ENCODE measurements around the gene SETD2.

- no peak for TF ChIP-seq YY1 (IDR thresholded peaks at IDR 0.05; ENCODE audit: low read depth)
- TF ChIP-seq CTCF (IDR thresholded peaks at IDR 0.05): no peak
- no peak for TF ChIP-seq TEAD4 (IDR thresholded peaks at IDR 0.05; ENCODE audit: borderline replicate concordance, insufficient read depth)
- TF ChIP-seq GABPA (IDR thresholded peaks at IDR 0.05; ENCODE audit: low read depth): no peak
- no peak for TF ChIP-seq REST (IDR thresholded peaks at IDR 0.05; ENCODE audit: low read depth, low read length)
- TF ChIP-seq FOXM1 (IDR thresholded peaks at IDR 0.05; ENCODE audit: low read depth): no peak
Measured at GRCh38 chr3:46981932-46982471, 181.9 kb downstream of the SETD2 start.
